ENCODE data around the gene STK39.

Gene STK39

DNA sequence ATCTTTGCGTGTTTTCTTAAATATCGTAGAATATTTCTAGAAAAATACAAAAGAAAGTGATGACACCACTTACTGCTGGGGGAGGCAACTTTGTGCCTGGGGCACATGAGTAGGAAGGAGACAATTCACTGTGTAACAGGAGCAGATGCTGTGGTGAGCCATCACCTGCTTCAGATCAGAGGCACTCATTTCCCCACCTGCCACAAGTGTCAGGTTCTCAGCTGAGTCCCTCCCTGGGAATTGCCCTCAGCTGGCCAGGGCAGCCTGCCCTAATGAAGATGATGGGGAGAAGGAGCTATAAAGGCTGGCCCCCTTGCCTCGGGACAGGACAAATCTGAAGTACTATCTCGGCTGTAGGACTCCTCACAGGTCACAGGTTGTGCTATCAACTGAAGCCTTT lies 322.8 kb downstream of the STK39 start:
- Histone ChIP-seq H2AK5ac (ENCODE audit: low read length) (no peak overlapping the region), H4K12ac (ENCODE audit: low read depth, low read length) (no peak overlapping the region), H3K18ac (ENCODE audit: low read length) (no peak overlapping the region), H3K27ac (ENCODE audit: low read depth, low read length) (no peak overlapping the region), H3K4ac (ENCODE audit: low read depth, low read length) (no peak overlapping the region), H4K8ac (ENCODE audit: low read depth, low read length) (no peak overlapping the region), H3K14ac (ENCODE audit: low read length) (no peak overlapping the region), H3K4me3 (ENCODE audit: low read depth, low read length) (no peak overlapping the region), H3K9me3 (ENCODE audit: insufficient read depth, low read depth, low read length) (no peaks in the 10 kb centered on the region), H3K4me1 (ENCODE audit: control insufficient read depth in 1 of 2, insufficient read depth in 2 of 2, low read length in 2 of 2) (no peaks in the 10 kb centered on the region), H3K4me2 (ENCODE audit: low read length) (no peak overlapping the region), H2BK5ac (ENCODE audit: low read depth, low read length, poor library complexity) (no peak overlapping the region), H3K27me3 (ENCODE audit: insufficient read depth, low read length) (no peaks in the 10 kb centered on the region), H3K36me3 (ENCODE audit: control insufficient read depth in 1 of 2, insufficient read depth in 2 of 2, low read length in 2 of 2) (no peaks in the 10 kb centered on the region), H3K9ac (ENCODE audit: low read length) (no peak overlapping the region), H3K79me2 (ENCODE audit: control insufficient read depth, insufficient read depth, low read length, poor library complexity) (no peaks in the 10 kb centered on the region), H2BK120ac (ENCODE audit: insufficient read depth, low read length, poor library complexity) (no peak overlapping the region), H3K23ac (ENCODE audit: low read length) (no peak overlapping the region), H4K91ac (ENCODE audit: low read depth, low read length) (no peak overlapping the region), H2AFZ (ENCODE audit: insufficient read depth, low read length, poor library complexity) (no peak overlapping the region), H3K79me1 (ENCODE audit: low read length) (no peaks in the 10 kb centered on the region), H2BK12ac (ENCODE audit: low read length) (no peak overlapping the region)
- no CpG with 5 or more reads among the region's 4 CpGs for WGBS (ENCODE audit: extremely low coverage, insufficient coverage, insufficient read length)
- peak; percentile 64 to 84 for DNase-seq

DNA sequence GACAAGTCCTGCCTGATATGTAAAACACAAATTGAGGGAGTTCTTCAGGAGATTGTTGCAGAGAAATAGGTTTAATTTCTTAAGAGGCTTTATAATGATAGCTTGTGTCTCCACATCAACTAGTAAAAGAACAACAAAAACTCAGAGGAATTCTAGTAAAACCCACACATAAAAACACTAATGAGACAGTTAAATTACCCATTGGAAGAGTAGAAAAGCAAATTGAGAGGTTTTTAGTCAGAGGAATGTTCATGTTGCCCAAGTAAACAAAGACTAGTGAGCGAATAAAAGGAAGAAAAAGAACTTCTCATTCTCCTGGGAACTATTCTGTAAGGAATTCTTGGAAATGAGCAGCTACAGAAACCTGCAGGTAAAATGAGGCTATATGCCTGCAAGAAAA lies 330.6 kb downstream of the STK39 start:
- Histone ChIP-seq H3K4me3 (ENCODE audit: low read depth, low read length) (no peak overlapping the region), H3K14ac (ENCODE audit: low read length) (no peak overlapping the region), H3K79me1 (ENCODE audit: low read length) (no peaks in the 10 kb centered on the region), H3K27me3 (ENCODE audit: insufficient read depth, low read length) (no peaks in the 10 kb centered on the region), H3K23ac (ENCODE audit: low read length) (no peak overlapping the region), H3K27ac (ENCODE audit: low read depth, low read length) (no peak overlapping the region), H3K18ac (ENCODE audit: low read length) (no peak overlapping the region), H3K4ac (ENCODE audit: low read depth, low read length) (no peak overlapping the region), H2BK5ac (ENCODE audit: low read depth, low read length, poor library complexity) (no peak overlapping the region), H2BK120ac (ENCODE audit: insufficient read depth, low read length, poor library complexity) (no peak overlapping the region), H4K8ac (ENCODE audit: low read depth, low read length) (no peak overlapping the region), H3K79me2 (ENCODE audit: control insufficient read depth, insufficient read depth, low read length, poor library complexity) (no peaks in the 10 kb centered on the region), H2AFZ (ENCODE audit: insufficient read depth, low read length, poor library complexity) (no peak overlapping the region), H3K4me1 (ENCODE audit: control insufficient read depth in 1 of 2, insufficient read depth in 2 of 2, low read length in 2 of 2) (no peaks in the 10 kb centered on the region), H2AK5ac (ENCODE audit: low read length) (no peak overlapping the region), H4K91ac (ENCODE audit: low read depth, low read length) (no peak overlapping the region), H3K9me3 (ENCODE audit: insufficient read depth, low read depth, low read length) (no peaks in the 10 kb centered on the region), H3K9ac (ENCODE audit: low read length) (no peak overlapping the region), H2BK12ac (ENCODE audit: low read length) (no peak overlapping the region), H3K4me2 (ENCODE audit: low read length) (no peak overlapping the region), H3K36me3 (ENCODE audit: control insufficient read depth in 1 of 2, insufficient read depth in 2 of 2, low read length in 2 of 2) (no peaks in the 10 kb centered on the region), H4K12ac (ENCODE audit: low read depth, low read length) (no peak overlapping the region)
- WGBS (ENCODE audit: extremely low coverage, insufficient coverage, insufficient read length), result no CpG with 5 or more reads among the region's 1 CpG
- DNase-seq, result no peak

GRCh38 chr2:167914969-167915368 lies 332.4 kb downstream of the STK39 start:
- Histone ChIP-seq H3K9ac (ENCODE audit: low read length) (no peak overlapping the region), H2BK12ac (ENCODE audit: low read length) (no peak overlapping the region), H3K36me3 (ENCODE audit: control insufficient read depth in 1 of 2, insufficient read depth in 2 of 2, low read length in 2 of 2) (no peaks in the 10 kb centered on the region), H3K14ac (ENCODE audit: low read length) (no peak overlapping the region), H4K8ac (ENCODE audit: low read depth, low read length) (no peak overlapping the region), H3K27ac (ENCODE audit: low read depth, low read length) (no peak overlapping the region), H3K4me2 (ENCODE audit: low read length) (no peak overlapping the region), H3K18ac (ENCODE audit: low read length) (no peak overlapping the region), H3K4me3 (ENCODE audit: low read depth, low read length) (no peak overlapping the region), H2BK5ac (ENCODE audit: low read depth, low read length, poor library complexity) (no peak overlapping the region), H3K4me1 (ENCODE audit: control insufficient read depth in 1 of 2, insufficient read depth in 2 of 2, low read length in 2 of 2) (no peaks in the 10 kb centered on the region), H4K12ac (ENCODE audit: low read depth, low read length) (no peak overlapping the region), H3K27me3 (ENCODE audit: insufficient read depth, low read length) (no peaks in the 10 kb centered on the region), H3K9me3 (ENCODE audit: insufficient read depth, low read depth, low read length) (no peaks in the 10 kb centered on the region), H2AFZ (ENCODE audit: insufficient read depth, low read length, poor library complexity) (no peak overlapping the region), H4K91ac (ENCODE audit: low read depth, low read length) (no peak overlapping the region), H2BK120ac (ENCODE audit: insufficient read depth, low read length, poor library complexity) (no peak overlapping the region), H2AK5ac (ENCODE audit: low read length) (no peak overlapping the region), H3K79me2 (ENCODE audit: control insufficient read depth, insufficient read depth, low read length, poor library complexity) (no peaks in the 10 kb centered on the region), H3K23ac (ENCODE audit: low read length) (no peak overlapping the region), H3K4ac (ENCODE audit: low read depth, low read length) (no peak overlapping the region), H3K79me1 (ENCODE audit: low read length) (no peaks in the 10 kb centered on the region)
- WGBS (ENCODE audit: extremely low coverage, insufficient coverage, insufficient read length), result no CpG with 5 or more reads among the region's 3 CpGs
- DNase-seq, result no peak

GRCh38 chr2:167908786-167909185 lies 338.6 kb downstream of the STK39 start:
- Histone ChIP-seq H3K27me3 (ENCODE audit: insufficient read depth, low read length) (no peaks in the 10 kb centered on the region), H3K4ac (ENCODE audit: low read depth, low read length) (no peak overlapping the region), H3K79me1 (ENCODE audit: low read length) (no peaks in the 10 kb centered on the region), H3K18ac (ENCODE audit: low read length) (no peak overlapping the region), H3K9ac (ENCODE audit: low read length) (no peak overlapping the region), H4K12ac (ENCODE audit: low read depth, low read length) (no peak overlapping the region), H3K23ac (ENCODE audit: low read length) (no peak overlapping the region), H3K4me1 (ENCODE audit: control insufficient read depth in 1 of 2, insufficient read depth in 2 of 2, low read length in 2 of 2) (no peaks in the 10 kb centered on the region), H2BK120ac (ENCODE audit: insufficient read depth, low read length, poor library complexity) (no peak overlapping the region), H3K4me2 (ENCODE audit: low read length) (no peak overlapping the region), H4K91ac (ENCODE audit: low read depth, low read length) (no peak overlapping the region), H2AFZ (ENCODE audit: insufficient read depth, low read length, poor library complexity) (no peak overlapping the region), H2BK12ac (ENCODE audit: low read length) (no peak overlapping the region), H3K9me3 (ENCODE audit: insufficient read depth, low read depth, low read length) (peaks cover 2% of the 10 kb centered on the region), H2AK5ac (ENCODE audit: low read length) (no peak overlapping the region), H3K79me2 (ENCODE audit: control insufficient read depth, insufficient read depth, low read length, poor library complexity) (no peaks in the 10 kb centered on the region), H3K27ac (ENCODE audit: low read depth, low read length) (no peak overlapping the region), H3K14ac (ENCODE audit: low read length) (no peak overlapping the region), H3K4me3 (ENCODE audit: low read depth, low read length) (no peak overlapping the region), H4K8ac (ENCODE audit: low read depth, low read length) (no peak overlapping the region), H3K36me3 (ENCODE audit: control insufficient read depth in 1 of 2, insufficient read depth in 2 of 2, low read length in 2 of 2) (no peaks in the 10 kb centered on the region), H2BK5ac (ENCODE audit: low read depth, low read length, poor library complexity) (no peak overlapping the region)
- no peak for DNase-seq
- WGBS (ENCODE audit: extremely low coverage, insufficient coverage, insufficient read length), result no CpG with 5 or more reads among the region's 6 CpGs

Data from trophoblast cell (in vitro differentiated cells and primary cell).